Mucosa of descending colon (tissue), 3 donors: ENCODE measurements around the gene ERBB4. TPM values are rescaled to one million over a fixed set of nuclear protein-coding genes. Genes with fewer than 3 reads are reported as not detected.

Source experiments
- ATAC-seq: fragments of 200-7000 bp; cut with Tn5 transposase; one replicate; pipeline ENCODE4 v1.9.1; 2020; ENCODE audit warnings: mild to moderate bottlenecking, moderate library complexity
- DNase-seq, 3 donors: peaks; one replicate each; pipeline ENCODE4 v3.0.0-alpha.2; 2020
- H3K36me3 ChIP-seq: fragments of 200-600 bp; one replicate; pipeline ENCODE4 v1.8.0; 2021; ENCODE audit warnings: low read depth, mild to moderate bottlenecking
- H3K4me1 ChIP-seq: fragments of 200-600 bp; one replicate; pipeline ENCODE4 v1.8.0; 2021; ENCODE audit warnings: low read depth, mild to moderate bottlenecking
- H3K4me3 ChIP-seq: fragments of 200-600 bp; one replicate; pipeline ENCODE4 v1.8.0; 2021; ENCODE audit warnings: mild to moderate bottlenecking
- H3K9me3 ChIP-seq: fragments of 200-600 bp; one replicate; pipeline ENCODE4 v1.8.0; 2021; ENCODE audit warnings: mild to moderate bottlenecking
- CTCF ChIP-seq: fragments of 200-600 bp; IDR thresholded peaks from one replicate; pipeline ENCODE4 v1.8.0; 2022; ENCODE audit warnings: antibody characterized with exemption, mild to moderate bottlenecking
- intact Hi-C, 2 donors: fragments of 100-400 bp; cut with DNase I in 1 of 2; cut with micrococcal nuclease in 1 of 2; formaldehyde crosslinking; loops; one replicate each; pipeline versions ENCODE4 v1.11.0 to v1.11.1; 2022; cut with DNase I, micrococcal nuclease
- total RNA-seq, 3 donors: library from RNA; stranded (reverse); fragmentation: NEBNext Ultra II Directional in 2 of 3; extraction: Animal tissue kit (Norgen Biotek cat#: 25700) in 2 of 3; gene quantifications; one replicate each; pipeline versions ENCODE4 v1.2.1 to v1.2.4, GENCODE V29; 2021 to 2023
- donor health status: DM: no; HTN: no; CAD: no; lungs with moderate emphysema.
- donor health status: DM: no; HTN: no; CAD: no.
- donor health status: DM: no; HTN: yes; CAD: no.

ERBB4 gene
- total RNA-seq, 3 donors from 2014 or later, result 0.05 to 0.25 TPM; not detected in 1

DNA sequence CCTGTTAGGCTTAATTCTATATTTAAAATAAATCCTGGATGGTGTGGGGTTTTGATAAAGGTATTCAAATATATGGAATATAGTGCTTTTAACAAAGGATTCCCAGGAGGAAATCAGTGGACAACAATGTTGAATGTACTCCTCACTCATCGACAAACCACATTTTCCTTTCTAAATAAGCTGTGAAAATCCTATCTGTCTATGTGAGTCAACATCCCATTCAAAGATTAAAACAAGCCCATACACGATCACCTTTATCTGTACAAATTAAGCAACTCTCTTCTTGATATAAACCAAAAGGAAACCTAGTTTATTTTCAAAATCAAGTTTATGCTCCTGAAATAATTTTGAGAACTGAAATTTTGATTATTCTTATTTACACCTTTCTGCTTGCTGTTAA lies 153.4 kb downstream of the ERBB4 start:
- DNase-seq (no peak), ATAC-seq (no peak)
- H3K4me1 ChIP-seq, result no peaks in the 10 kb centered on the region
- H3K36me3 ChIP-seq, result no peaks in the 10 kb centered on the region
- H3K4me3 ChIP-seq, result no peak overlapping the region
- H3K9me3 ChIP-seq, result no peaks in the 10 kb centered on the region
- intact Hi-C loops, result no loop called here
- no peak for TF ChIP-seq CTCF

- H3K4me3 ChIP-seq, result no peak overlapping the region
- intact Hi-C loops, result no loop called here
- H3K4me1 ChIP-seq, result no peaks in the 10 kb centered on the region
- H3K36me3 ChIP-seq, result no peaks in the 10 kb centered on the region
- no peak for TF ChIP-seq CTCF
- ATAC-seq, result no peak
- DNase-seq, result no peak
- no peaks in the 10 kb centered on the region for H3K9me3 ChIP-seq
Measured at GRCh38 chr2:212384027-212384426, 154.6 kb downstream of the ERBB4 start.

DNA sequence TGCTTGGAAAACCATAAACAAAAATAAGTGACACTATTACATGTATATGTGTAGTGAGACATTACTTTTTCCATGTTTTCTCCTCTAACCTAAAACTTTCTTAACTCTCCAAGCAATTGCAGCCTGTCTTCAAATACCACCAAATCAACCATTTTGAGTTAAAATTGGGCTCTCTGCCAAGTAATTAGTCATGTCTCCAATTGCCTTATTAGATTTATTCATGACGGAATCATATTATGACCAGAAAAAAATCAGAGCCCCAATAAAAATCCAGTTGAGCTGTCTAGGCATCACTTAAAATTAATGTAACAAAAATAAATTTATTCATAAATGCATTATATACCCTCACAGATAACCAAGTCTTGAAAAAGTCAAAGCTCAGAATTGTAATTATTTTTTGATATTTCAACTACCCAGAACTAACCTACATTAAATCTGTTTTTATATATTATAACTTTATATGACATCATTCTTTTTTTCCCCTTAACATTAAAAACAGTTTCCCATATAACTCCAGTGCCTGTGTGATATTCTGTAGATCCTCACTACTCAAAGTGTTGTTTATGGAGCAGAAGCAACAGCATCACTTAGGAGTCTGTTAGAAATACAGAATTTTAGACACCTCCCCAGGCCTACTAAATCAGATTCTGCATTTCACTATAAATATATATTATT lies 157.0 kb downstream of the ERBB4 start:
- H3K9me3 ChIP-seq, result no peaks in the 10 kb centered on the region

GRCh38 chr2:212379103-212379502 lies 159.5 kb downstream of the ERBB4 start:
- Histone ChIP-seq H3K36me3 (no peaks in the 10 kb centered on the region), H3K4me1 (no peaks in the 10 kb centered on the region), H3K9me3 (no peaks in the 10 kb centered on the region), H3K4me3 (no peak overlapping the region)
- TF ChIP-seq CTCF, result no peak
- intact Hi-C loops, result no loop called here
- ATAC-seq, result no peak
- no peak for DNase-seq

More for the DNA sequence above, 157.0 kb downstream of the ERBB4 start:
- H3K36me3 ChIP-seq, result no peaks in the 10 kb centered on the region
- TF ChIP-seq CTCF, result no peak
- no peak overlapping the region for H3K4me3 ChIP-seq
- no peak for DNase-seq
- no peak for ATAC-seq
- intact Hi-C loops, result no loop called here
- H3K4me1 ChIP-seq, result no peaks in the 10 kb centered on the region

- no peak for TF ChIP-seq CTCF
- no peaks in the 10 kb centered on the region for H3K36me3 ChIP-seq
- no peak overlapping the region for H3K4me3 ChIP-seq
- intact Hi-C loops, result no loop called here
- no peak for ATAC-seq
- no peaks in the 10 kb centered on the region for H3K9me3 ChIP-seq
- no peaks in the 10 kb centered on the region for H3K4me1 ChIP-seq
- DNase-seq, result no peak
Measured at GRCh38 chr2:212367431-212367830, 171.2 kb downstream of the ERBB4 start.
